CD4-positive, alpha-beta T cell treated with Interleukin-6 for 4 hours (primary cell): ENCODE results near the gene CCDC174.
"Not testable (repeated sequence)": the region's sequence is repeated elsewhere in the genome, so short reads cannot be mapped to it uniquely, and the experiment has no call there.

Experiments
- DNase-seq: peaks from one replicate; pipeline ENCODE4 v3.0.0-alpha.2; 2020; ENCODE audit warnings: mixed read lengths

Gene CCDC174

GRCh38 chr3:14627815-14628214 lies 23.7 kb upstream of the CCDC174 start:
- DNase-seq: no peak

- no peak for DNase-seq
Observed at GRCh38 chr3:14628406-14628805, 23.2 kb upstream of the CCDC174 start.

GRCh38 chr3:14630404-14631100 lies 21.0 kb upstream of the CCDC174 start:
- DNase-seq: no peak

DNA sequence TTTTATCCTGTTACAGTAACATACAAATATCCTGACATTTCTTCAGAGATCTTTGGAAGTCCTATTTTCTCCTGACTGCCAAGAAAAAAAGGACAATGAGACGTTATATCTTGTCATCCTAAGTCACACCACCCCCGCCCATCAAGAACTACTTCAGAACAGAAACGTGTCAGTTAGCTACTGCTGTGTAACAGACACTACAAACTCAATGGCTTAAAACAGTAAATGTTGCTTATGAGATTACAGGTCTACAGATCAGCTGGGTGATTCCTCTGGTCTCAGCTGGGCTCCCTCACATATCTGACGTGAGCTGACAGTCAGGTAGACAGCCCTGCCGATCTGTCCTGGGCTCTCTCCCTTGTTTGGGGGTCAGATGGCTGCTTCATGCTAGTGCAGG lies 20.5 kb upstream of the CCDC174 start:
- no peak for DNase-seq

DNA sequence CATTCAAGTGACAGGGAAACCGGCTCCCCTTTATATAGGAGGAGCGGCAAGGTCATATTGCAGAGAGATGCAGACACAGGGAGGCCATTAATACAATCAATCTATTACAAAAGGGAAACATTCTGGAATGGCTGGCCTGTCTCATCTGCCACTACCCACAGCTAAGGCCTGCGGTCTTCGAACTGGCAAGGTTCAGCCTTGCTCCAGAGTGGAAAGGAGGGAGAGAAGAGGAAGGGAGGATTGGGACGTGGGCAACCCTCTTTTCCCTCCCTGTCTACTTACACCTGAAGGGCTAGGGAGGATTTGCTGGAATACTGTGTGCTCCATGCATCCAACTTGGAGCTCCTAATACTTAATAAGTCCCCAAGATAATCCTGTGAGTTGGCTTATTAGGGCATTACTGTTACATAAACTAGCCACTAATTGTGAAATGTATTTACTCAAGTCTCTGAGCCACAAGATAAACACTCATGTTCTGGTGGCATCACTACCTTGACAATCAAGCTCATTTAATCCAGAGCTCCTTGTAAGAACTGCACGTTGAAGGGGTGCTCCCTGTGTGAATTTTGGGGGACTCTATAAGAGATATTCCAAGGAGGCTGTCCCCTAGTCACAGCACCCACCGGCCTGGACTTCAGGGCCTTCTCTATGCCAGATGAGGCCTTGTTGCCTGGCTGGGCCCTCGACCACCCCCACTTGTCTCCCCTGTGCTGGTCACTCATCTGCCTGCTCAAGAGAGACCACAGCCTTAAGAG lies 19.7 kb upstream of the CCDC174 start:
- DNase-seq: no peak

DNA sequence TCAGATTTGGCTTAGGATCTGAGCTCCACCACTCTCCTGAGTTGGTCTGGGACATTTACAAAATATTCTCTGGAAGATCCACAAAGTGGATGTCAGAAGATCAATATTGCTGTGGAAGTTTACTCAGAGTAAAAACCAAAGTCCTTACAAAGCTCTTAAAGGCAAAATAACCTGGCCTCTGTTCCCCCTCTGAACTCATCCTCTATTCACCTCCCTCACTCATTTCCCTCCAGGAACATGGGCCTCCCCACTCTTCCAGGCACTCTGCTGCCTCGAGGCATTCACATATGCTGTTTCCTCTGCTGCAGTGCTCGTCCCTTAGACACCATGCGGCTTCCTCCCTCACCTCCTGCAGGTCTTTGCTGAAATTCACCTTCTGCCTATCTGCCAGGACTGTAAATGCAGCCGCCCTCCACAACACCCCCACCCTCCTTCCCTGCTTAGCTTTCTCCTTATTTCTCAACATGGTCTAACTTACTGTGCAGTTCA lies 19.1 kb upstream of the CCDC174 start:
- no peak for DNase-seq

DNA sequence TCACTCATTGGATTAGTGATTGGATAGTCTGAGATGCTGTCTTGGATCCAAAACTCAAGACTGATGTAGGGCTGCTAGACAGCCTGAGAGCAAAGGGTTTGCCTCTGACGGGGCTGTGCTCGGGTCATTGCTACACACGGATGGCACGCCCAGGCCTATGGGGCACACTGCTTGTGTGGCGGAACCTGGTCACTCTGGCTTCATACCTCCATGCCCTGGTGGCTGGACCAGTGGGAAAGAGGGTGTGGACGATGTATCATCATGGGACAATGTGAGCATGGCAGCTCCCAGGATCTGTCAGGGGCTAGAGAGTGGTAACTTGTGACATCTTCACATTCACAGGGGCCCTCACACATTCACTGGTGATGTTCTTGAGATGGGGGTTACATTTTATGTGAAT lies 18.1 kb upstream of the CCDC174 start:
- DNase-seq: no peak

GRCh38 chr3:14633819-14634424 lies 17.6 kb upstream of the CCDC174 start:
- peak; percentile 68 for DNase-seq

GRCh38 chr3:14634763-14635400 lies 16.7 kb upstream of the CCDC174 start:
- no peak for DNase-seq

DNA sequence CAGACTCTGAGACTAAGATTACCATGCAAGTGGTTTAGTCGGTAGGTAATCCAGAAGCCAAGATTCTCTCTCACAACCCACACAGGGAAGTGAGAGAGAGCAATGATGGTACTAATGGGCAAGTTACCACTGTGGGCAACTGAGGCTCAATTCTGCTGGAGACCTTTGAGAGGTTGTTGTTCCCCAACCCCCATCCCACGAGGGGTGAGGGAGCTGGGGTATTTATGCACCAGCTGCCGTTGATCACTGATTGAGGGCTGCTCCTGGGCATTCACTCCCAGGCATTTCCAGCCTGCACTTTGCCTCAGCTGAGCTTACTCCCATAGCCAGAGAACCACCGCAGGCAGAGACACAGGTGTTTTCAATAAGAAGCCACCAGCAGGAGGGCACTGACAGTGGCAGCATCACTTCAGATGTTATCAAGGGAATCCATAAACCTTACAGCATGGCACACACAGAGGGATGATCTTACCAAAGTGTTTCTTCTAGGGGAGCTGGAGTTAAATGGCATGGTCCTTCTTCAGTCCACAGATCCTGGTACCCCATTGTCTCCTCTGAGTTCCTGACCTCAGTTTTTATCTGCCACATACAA lies 15.0 kb upstream of the CCDC174 start:
- no peak for DNase-seq

GRCh38 chr3:14640157-14640562 lies 11.4 kb upstream of the CCDC174 start:
- no peak for DNase-seq

- no peak for DNase-seq
Observed at GRCh38 chr3:14640734-14641133, 10.8 kb upstream of the CCDC174 start.

- no peak for DNase-seq
Observed at GRCh38 chr3:14641346-14641745, 10.2 kb upstream of the CCDC174 start.

- DNase-seq: no peak
Observed at GRCh38 chr3:14645453-14645852, 6.1 kb upstream of the CCDC174 start.

- no peak for DNase-seq
Observed at GRCh38 chr3:14646131-14646573, 5.4 kb upstream of the CCDC174 start.

DNA sequence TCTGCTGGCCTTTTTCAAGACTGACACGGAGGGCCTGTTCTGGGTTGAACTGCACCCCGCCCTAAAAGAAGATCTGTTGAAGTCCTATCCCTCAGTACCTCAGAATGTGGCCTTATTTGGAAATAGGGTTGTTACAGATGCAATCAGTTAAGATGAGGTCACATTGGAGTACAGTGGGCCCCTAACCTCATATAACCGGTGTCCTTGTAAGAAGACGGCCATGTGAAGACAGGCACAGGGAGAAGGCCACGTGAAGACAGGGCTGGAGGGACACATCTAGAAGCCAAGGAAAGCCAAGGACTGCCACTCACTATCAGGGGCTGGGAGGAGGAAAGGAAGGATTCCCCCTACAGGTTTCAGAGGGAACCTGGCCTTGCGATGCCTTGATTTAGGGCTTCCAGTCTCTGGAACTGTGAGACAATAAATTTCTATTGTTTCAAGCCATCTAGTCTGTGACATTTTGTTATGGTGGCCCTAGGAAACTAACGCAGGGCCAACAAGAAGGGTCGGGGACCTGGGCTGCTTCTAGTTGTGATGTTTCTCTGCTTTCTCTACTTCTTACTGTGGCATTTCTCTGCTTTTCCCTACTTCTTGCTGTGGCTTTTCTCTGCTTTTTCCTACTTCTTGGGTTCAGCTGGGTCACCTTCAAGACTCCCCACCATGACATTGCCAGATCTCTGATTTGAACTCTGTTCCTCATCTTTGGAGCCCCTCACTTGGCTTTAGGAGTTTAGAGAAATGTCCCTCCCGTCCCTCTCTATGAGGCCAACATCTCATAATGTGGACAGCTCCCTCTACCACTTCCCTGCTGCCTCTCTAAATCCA lies 4.8 kb upstream of the CCDC174 start:
- no peak for DNase-seq

DNA sequence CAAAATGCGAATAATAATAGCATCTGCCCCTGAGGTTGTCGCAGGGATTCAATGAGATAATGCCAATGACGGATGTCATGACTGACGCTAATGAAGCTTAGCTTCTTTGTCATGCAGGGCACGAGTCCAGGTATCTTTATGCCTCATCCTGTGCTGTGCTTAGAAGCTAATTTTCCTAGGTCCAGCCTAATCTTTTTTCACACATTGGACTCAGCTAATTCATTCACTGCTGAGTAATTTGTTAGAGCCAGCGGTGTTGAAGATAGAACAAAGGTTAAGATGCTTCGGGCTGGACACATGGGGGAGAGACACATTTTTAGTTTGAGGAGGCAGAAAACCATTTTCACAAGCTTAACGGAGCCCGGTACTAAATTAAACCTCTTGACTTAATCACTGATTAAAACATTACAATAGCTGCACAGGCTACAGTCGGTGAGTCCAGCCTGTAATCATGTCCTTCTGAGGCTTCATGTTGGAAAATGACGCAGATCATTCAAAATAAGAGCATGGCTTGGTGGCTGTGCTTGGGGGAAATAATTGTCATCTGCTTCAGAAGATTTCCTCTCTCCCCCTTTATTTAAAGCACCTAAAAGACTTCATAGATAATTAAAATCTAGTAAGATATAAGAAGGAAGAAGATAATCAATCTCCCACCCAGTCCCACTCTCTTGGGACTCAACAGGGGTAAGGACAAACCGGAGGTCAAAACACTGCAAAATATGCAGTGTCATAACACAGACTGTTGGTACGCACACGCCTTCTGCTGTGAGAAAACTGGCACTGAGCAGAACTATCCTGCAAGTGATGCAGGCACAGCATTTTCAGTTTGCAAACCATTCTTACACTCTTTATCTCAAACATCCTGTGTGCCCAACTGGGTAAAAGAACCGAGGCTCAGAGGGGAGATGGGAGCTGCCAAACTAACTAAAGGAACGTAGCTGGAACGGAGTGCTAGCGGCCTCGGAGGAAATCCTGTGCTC lies 3.3 kb upstream of the CCDC174 start:
- DNase-seq: no peak

DNA sequence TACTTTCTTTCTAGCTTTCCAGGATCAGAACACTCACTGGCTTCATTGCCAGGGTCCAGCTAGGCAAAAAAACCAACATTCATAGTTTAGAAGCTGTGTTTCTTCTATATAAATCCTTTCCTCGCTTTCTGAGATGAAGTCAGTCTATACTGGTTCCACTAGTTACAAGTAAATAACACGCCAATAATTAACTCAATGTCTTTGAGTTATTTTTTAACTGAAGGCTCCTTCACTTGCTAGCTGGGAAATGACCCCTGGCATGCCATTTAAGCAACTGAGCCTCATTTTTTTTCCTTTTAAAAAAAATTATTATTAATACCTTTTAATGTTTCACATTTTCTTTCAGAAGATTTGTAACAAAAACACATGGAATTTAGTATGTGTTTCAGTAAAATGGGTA lies 2.1 kb upstream of the CCDC174 start:
- DNase-seq: no peak

DNA sequence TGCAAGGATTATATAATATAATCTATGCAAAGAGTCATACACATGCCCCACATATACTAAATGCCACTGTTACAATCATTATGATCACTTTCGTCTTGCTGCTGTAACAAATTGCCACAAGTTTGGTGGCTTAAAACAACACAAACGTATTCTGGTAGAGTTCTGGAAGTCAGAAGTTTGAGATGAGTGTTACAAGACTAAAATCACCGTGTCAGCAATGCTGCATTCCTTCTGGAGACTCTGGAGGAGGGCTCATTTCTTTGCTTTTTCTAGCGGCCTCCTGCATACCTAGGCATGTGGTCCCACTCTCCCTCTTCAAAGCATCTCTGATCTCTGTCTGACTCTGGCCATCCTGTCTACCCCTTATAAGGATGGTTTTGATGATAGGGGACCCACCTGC lies 1.4 kb upstream of the CCDC174 start:
- no peak for DNase-seq

- not testable (repeated sequence) for DNase-seq
Observed at GRCh38 chr3:14652360-14652907, 872 bp downstream of the CCDC174 start.
